Medulla oblongata (tissue), 1 donor: ENCODE results near the gene CDC25A.

Source experiments
- DNase-seq: peaks from one replicate; pipeline ENCODE4 v3.0.0-alpha.2; 2015; ENCODE audit errors: extremely low spot score

Gene CDC25A

GRCh38 chr3:48196611-48197010 is 8.4 kb upstream of the CDC25A start:
- no peak for DNase-seq

- peak; percentile 77 for DNase-seq
Observed at GRCh38 chr3:48194446-48195071, 6.3 kb upstream of the CDC25A start.

- DNase-seq, result no peak
Observed at GRCh38 chr3:48190911-48191310, 2.7 kb upstream of the CDC25A start.

- no peak for DNase-seq
Observed at GRCh38 chr3:48189321-48189720, 1.1 kb upstream of the CDC25A start.

- no peak for DNase-seq
Observed at GRCh38 chr3:48187579-48188265, 495 bp downstream of the CDC25A start.

GRCh38 chr3:48187301-48187578 is 977 bp downstream of the CDC25A start:
- DNase-seq, result no peak

GRCh38 chr3:48186631-48187300 is 1.5 kb downstream of the CDC25A start:
- DNase-seq, result no peak

GRCh38 chr3:48185129-48185528 is 3.1 kb downstream of the CDC25A start:
- DNase-seq, result no peak

- DNase-seq, result no peak
Observed at GRCh38 chr3:48184299-48184698, 3.9 kb downstream of the CDC25A start.

GRCh38 chr3:48180531-48181253 is 7.5 kb downstream of the CDC25A start:
- no peak for DNase-seq

- DNase-seq, result no peak
Observed at GRCh38 chr3:48180021-48180420, 8.2 kb downstream of the CDC25A start.

GRCh38 chr3:48178072-48178471 is 10.1 kb downstream of the CDC25A start:
- DNase-seq, result no peak

- DNase-seq, result peak; percentile 58
Observed at GRCh38 chr3:48157950-48158376, 30.3 kb downstream of the CDC25A start.

GRCh38 chr3:48157202-48157840 is 30.9 kb downstream of the CDC25A start:
- DNase-seq, result no peak

- no peak for DNase-seq
Observed at GRCh38 chr3:48156163-48156562, 32.1 kb downstream of the CDC25A start.

- DNase-seq, result no peak
Observed at GRCh38 chr3:48155122-48155521, 33.1 kb downstream of the CDC25A start.

- no peak for DNase-seq
Observed at GRCh38 chr3:48151807-48152427, 36.3 kb downstream of the CDC25A start.

- peak; percentile 76 for DNase-seq
Observed at GRCh38 chr3:48151058-48151806, 37.0 kb downstream of the CDC25A start.

- no peak for DNase-seq
Observed at GRCh38 chr3:48143992-48144391, 44.2 kb downstream of the CDC25A start.

- DNase-seq, result no peak
Observed at GRCh38 chr3:48143567-48143966, 44.6 kb downstream of the CDC25A start.

GRCh38 chr3:48142316-48142870 is 45.8 kb downstream of the CDC25A start:
- DNase-seq, result no peak
